Measurements from ENCODE around the gene DIP2A.

The DIP2A gene

DNA sequence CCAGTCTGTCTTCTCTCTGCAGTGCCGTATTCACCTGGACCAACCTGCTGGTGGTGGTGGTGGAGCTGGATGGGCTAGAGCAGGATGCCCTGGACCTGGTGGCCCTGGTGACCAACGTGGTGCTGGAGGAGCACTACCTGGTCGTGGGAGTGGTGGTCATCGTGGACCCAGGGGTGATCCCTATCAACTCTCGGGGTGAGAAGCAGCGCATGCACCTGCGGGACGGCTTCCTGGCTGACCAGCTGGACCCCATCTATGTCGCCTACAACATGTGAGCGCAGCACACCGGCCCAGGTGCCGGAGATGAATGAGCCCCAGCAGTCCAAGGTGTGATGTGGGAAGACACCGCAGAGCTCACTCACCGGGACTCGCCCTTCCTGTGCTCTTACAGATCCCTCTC, 108.7 kb downstream of the DIP2A start:
- no peaks in the 10 kb centered on the region for H3K9me2 ChIP-seq (replicated peaks; ENCODE audit: insufficient read depth, low read length)
- no peak overlapping the region for H3K4me3 ChIP-seq (ENCODE audit: low read length)
- TF ChIP-seq EZH2phosphoT487 (IDR thresholded peaks at IDR 0.05; ENCODE audit: low read length) (no peak), EZH2 (optimal IDR thresholded peaks at IDR 0.05; ENCODE audit: low read depth, low read length) (no peak)
- TF ChIP-seq, protein P1, sequence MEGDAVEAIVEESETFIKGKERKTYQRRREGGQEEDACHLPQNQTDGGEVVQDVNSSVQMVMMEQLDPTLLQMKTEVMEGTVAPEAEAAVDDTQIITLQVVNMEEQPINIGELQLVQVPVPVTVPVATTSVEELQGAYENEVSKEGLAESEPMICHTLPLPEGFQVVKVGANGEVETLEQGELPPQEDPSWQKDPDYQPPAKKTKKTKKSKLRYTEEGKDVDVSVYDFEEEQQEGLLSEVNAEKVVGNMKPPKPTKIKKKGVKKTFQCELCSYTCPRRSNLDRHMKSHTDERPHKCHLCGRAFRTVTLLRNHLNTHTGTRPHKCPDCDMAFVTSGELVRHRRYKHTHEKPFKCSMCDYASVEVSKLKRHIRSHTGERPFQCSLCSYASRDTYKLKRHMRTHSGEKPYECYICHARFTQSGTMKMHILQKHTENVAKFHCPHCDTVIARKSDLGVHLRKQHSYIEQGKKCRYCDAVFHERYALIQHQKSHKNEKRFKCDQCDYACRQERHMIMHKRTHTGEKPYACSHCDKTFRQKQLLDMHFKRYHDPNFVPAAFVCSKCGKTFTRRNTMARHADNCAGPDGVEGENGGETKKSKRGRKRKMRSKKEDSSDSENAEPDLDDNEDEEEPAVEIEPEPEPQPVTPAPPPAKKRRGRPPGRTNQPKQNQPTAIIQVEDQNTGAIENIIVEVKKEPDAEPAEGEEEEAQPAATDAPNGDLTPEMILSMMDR (IDR thresholded peaks at IDR 0.05; ENCODE audit: low read length): no peak
- H3K27ac ChIP-seq (ENCODE audit: low read length): no peak overlapping the region
- H3K4me1 ChIP-seq (ENCODE audit: low read length): no peaks in the 10 kb centered on the region
- H4K20me1 ChIP-seq (ENCODE audit: insufficient read depth, low read length): no peaks in the 10 kb centered on the region
- H3K36me3 ChIP-seq (replicated peaks; ENCODE audit: insufficient read depth, low read length): no peaks in the 10 kb centered on the region
- H3K4me2 ChIP-seq (ENCODE audit: low read depth, low read length): no peak overlapping the region
- H3K9ac ChIP-seq (ENCODE audit: low read length): no peak overlapping the region
- H3K79me2 ChIP-seq (ENCODE audit: low read length): no peaks in the 10 kb centered on the region
- no peak for DNase-seq
- H3F3A ChIP-seq (ENCODE audit: insufficient read depth, low read length): no peaks in the 10 kb centered on the region
- no peaks in the 10 kb centered on the region for H3K27me3 ChIP-seq (replicated peaks; ENCODE audit: insufficient read depth, low read length)
- H2AFZ ChIP-seq (ENCODE audit: low read length): no peak overlapping the region
- no peaks in the 10 kb centered on the region for H3K9me3 ChIP-seq (replicated peaks; ENCODE audit: insufficient read depth, low read length)

DNA sequence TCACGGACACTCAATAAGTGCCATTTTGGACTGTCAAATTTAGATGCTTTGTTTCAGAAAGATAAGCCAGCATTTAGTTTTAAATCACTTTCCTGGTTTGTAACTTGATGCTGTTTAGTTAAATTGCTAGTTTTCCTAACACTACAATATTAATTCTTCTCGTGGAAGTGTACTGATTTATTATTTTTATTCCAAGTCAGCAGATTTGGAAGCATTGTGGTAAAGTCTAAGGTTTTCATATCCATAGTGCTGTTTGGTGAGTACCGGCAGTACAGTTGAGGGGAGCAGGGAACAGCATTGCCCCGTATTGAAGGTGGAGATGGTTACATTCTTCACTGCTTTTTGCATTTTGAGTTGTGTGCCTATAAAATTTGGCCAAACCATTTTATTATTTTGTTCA, 109.9 kb downstream of the DIP2A start:
- H3K4me3 ChIP-seq (ENCODE audit: low read length): no peak overlapping the region
- no peaks in the 10 kb centered on the region for H4K20me1 ChIP-seq (ENCODE audit: insufficient read depth, low read length)
- no peaks in the 10 kb centered on the region for H3F3A ChIP-seq (ENCODE audit: insufficient read depth, low read length)
- H2AFZ ChIP-seq (ENCODE audit: low read length): no peak overlapping the region
- no peaks in the 10 kb centered on the region for H3K79me2 ChIP-seq (ENCODE audit: low read length)
- DNase-seq: no peak
- H3K27me3 ChIP-seq (replicated peaks; ENCODE audit: insufficient read depth, low read length): no peaks in the 10 kb centered on the region
- no peak overlapping the region for H3K27ac ChIP-seq (ENCODE audit: low read length)
- no peak overlapping the region for H3K4me2 ChIP-seq (ENCODE audit: low read depth, low read length)
- TF ChIP-seq EZH2phosphoT487 (IDR thresholded peaks at IDR 0.05; ENCODE audit: low read length): no peak
- TF ChIP-seq, protein P1 (IDR thresholded peaks at IDR 0.05; ENCODE audit: low read length): no peak
- no peak for TF ChIP-seq EZH2 (optimal IDR thresholded peaks at IDR 0.05; ENCODE audit: low read depth, low read length)
- H3K4me1 ChIP-seq (ENCODE audit: low read length): no peaks in the 10 kb centered on the region
- no peaks in the 10 kb centered on the region for H3K9me2 ChIP-seq (replicated peaks; ENCODE audit: insufficient read depth, low read length)
- no peaks in the 10 kb centered on the region for H3K9me3 ChIP-seq (replicated peaks; ENCODE audit: insufficient read depth, low read length)
- no peak overlapping the region for H3K9ac ChIP-seq (ENCODE audit: low read length)
- H3K36me3 ChIP-seq (replicated peaks; ENCODE audit: insufficient read depth, low read length): 0 out of 2 replicates have a peak, but pooled peaks cover 4% of the 10 kb centered on the region

DNA sequence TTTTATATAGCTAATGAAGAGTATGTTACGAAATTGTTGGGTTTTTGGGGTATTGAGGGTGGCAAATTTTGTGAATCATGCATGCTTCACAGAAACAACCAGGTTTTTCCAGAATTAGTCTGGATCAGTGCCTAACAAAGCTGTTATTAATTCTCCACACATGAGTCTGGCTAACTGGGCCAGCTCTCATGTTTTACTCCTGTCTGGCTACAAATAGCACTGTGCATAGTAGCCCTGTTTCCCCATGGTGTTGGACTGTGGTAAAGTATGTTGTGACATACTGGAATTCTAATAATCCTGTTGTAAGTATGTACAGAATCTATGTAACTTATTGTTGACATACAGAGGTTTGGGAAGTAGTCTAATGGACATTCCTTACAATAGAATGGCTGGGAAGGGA, 110.4 kb downstream of the DIP2A start:
- 0 out of 2 replicates have a peak, but pooled peaks cover 4% of the 10 kb centered on the region for H3K36me3 ChIP-seq (replicated peaks; ENCODE audit: insufficient read depth, low read length)
- H3K79me2 ChIP-seq (ENCODE audit: low read length): no peaks in the 10 kb centered on the region
- H3K9ac ChIP-seq (ENCODE audit: low read length): no peak overlapping the region
- H4K20me1 ChIP-seq (ENCODE audit: insufficient read depth, low read length): no peaks in the 10 kb centered on the region
- H3K4me1 ChIP-seq (ENCODE audit: low read length): no peaks in the 10 kb centered on the region
- no peak for DNase-seq
- H3K27ac ChIP-seq (ENCODE audit: low read length): no peak overlapping the region
- no peaks in the 10 kb centered on the region for H3K27me3 ChIP-seq (replicated peaks; ENCODE audit: insufficient read depth, low read length)
- H3K9me3 ChIP-seq (replicated peaks; ENCODE audit: insufficient read depth, low read length): no peaks in the 10 kb centered on the region
- H2AFZ ChIP-seq (ENCODE audit: low read length): no peak overlapping the region
- no peak overlapping the region for H3K4me2 ChIP-seq (ENCODE audit: low read depth, low read length)
- no peak for TF ChIP-seq EZH2phosphoT487 (IDR thresholded peaks at IDR 0.05; ENCODE audit: low read length)
- no peak for TF ChIP-seq EZH2 (optimal IDR thresholded peaks at IDR 0.05; ENCODE audit: low read depth, low read length)
- TF ChIP-seq, protein P1 (IDR thresholded peaks at IDR 0.05; ENCODE audit: low read length): no peak
- no peaks in the 10 kb centered on the region for H3K9me2 ChIP-seq (replicated peaks; ENCODE audit: insufficient read depth, low read length)
- H3K4me3 ChIP-seq (ENCODE audit: low read length): no peak overlapping the region
- H3F3A ChIP-seq (ENCODE audit: insufficient read depth, low read length): no peaks in the 10 kb centered on the region

All from MM.1S (cell line).